ENCODE data around the gene DGCR8. TPM values are rescaled to one million over a fixed set of nuclear protein-coding genes. Genes with fewer than 3 reads are reported as not detected.

Gene DGCR8
- total RNA-seq, 1 donor from 2014 or later = 32.5 TPM

GRCh38 chr22:20090730-20091240 is 10.7 kb downstream of the DGCR8 start:
- Mint-ChIP-seq H3K4me3 (ENCODE audit: unreplicated experiment) (no peak overlapping the region), H3K27ac (ENCODE audit: unreplicated experiment) (peak overlapping the region; percentile 30)
- TF ChIP-seq CTCF (IDR thresholded peaks at IDR 0.05) = no peak

GRCh38 chr22:20091690-20092476 is 11.8 kb downstream of the DGCR8 start:
- DNase-seq (ENCODE audit: low spot score) = no peak
- peaks cover 69% of the 10 kb centered on the region for H3K36me3 Mint-ChIP-seq (ENCODE audit: low read depth)
- no peaks in the 10 kb centered on the region for H3K27me3 Mint-ChIP-seq (ENCODE audit: low read depth)
- no peak overlapping the region for H3K4me3 Mint-ChIP-seq (ENCODE audit: unreplicated experiment)
- H3K9me3 Mint-ChIP-seq (ENCODE audit: low read depth) = peaks cover 8% of the 10 kb centered on the region
- no peak for TF ChIP-seq CTCF (IDR thresholded peaks at IDR 0.05)
- peaks cover 5% of the 10 kb centered on the region for H3K4me1 Mint-ChIP-seq (ENCODE audit: low read depth)
- no peak overlapping the region for H3K27ac Mint-ChIP-seq (ENCODE audit: unreplicated experiment)

More at GRCh38 chr22:20090730-20091240, 10.7 kb downstream of the DGCR8 start:
- no peaks in the 10 kb centered on the region for H3K9me3 Mint-ChIP-seq (ENCODE audit: low read depth)
- H3K27me3 Mint-ChIP-seq (ENCODE audit: low read depth) = no peaks in the 10 kb centered on the region
- no peak for DNase-seq (ENCODE audit: low spot score)
- H3K36me3 Mint-ChIP-seq (ENCODE audit: low read depth) = peaks cover 66% of the 10 kb centered on the region
- peaks cover 5% of the 10 kb centered on the region for H3K4me1 Mint-ChIP-seq (ENCODE audit: low read depth)

DNA sequence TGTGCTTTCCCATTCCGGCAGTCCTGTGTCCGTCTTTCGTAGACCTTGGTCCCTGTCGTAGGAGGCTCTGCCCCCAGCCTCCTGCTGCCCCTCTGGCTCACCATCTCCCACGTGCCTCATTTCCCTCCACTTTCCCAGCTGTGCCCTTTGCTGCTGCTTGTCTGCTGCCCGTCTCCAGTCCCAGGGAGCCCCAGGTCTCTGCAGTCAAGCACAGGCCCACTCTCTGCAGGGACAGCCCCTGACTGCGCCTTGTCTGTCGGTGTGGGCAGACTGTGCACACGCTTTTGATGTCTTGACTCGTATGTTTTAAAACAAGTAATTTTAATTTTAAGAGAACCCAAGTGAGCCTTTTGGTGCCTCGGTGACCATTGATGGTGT is 12.4 kb downstream of the DGCR8 start:
- Mint-ChIP-seq H3K27ac (ENCODE audit: unreplicated experiment) (no peak overlapping the region), H3K27me3 (ENCODE audit: low read depth) (no peaks in the 10 kb centered on the region), H3K4me1 (ENCODE audit: low read depth) (peaks cover 5% of the 10 kb centered on the region), H3K36me3 (ENCODE audit: low read depth) (peaks cover 69% of the 10 kb centered on the region), H3K4me3 (ENCODE audit: unreplicated experiment) (no peak overlapping the region), H3K9me3 (ENCODE audit: low read depth) (peaks cover 13% of the 10 kb centered on the region)
- DNase-seq (ENCODE audit: low spot score) = no peak
- no peak for TF ChIP-seq CTCF (IDR thresholded peaks at IDR 0.05)

- no peak overlapping the region for H3K4me3 Mint-ChIP-seq (ENCODE audit: unreplicated experiment)
Measured at GRCh38 chr22:20093418-20094196, 13.6 kb downstream of the DGCR8 start.

More at GRCh38 chr22:20093418-20094196, 13.6 kb downstream of the DGCR8 start:
- peaks cover 71% of the 10 kb centered on the region for H3K36me3 Mint-ChIP-seq (ENCODE audit: low read depth)
- no peak for TF ChIP-seq CTCF (IDR thresholded peaks at IDR 0.05)
- H3K27ac Mint-ChIP-seq (ENCODE audit: unreplicated experiment) = no peak overlapping the region
- no peak for DNase-seq (ENCODE audit: low spot score)
- H3K4me1 Mint-ChIP-seq (ENCODE audit: low read depth) = peaks cover 5% of the 10 kb centered on the region
- no peaks in the 10 kb centered on the region for H3K27me3 Mint-ChIP-seq (ENCODE audit: low read depth)
- peaks cover 13% of the 10 kb centered on the region for H3K9me3 Mint-ChIP-seq (ENCODE audit: low read depth)
